ENCODE results near the gene PCSK9. TPM values are rescaled to one million over a fixed set of nuclear protein-coding genes. Genes with fewer than 3 reads are reported as not detected.

Gene PCSK9
- 9.1 TPM for polyA plus RNA-seq (ENCODE audit: insufficient read length)

DNA sequence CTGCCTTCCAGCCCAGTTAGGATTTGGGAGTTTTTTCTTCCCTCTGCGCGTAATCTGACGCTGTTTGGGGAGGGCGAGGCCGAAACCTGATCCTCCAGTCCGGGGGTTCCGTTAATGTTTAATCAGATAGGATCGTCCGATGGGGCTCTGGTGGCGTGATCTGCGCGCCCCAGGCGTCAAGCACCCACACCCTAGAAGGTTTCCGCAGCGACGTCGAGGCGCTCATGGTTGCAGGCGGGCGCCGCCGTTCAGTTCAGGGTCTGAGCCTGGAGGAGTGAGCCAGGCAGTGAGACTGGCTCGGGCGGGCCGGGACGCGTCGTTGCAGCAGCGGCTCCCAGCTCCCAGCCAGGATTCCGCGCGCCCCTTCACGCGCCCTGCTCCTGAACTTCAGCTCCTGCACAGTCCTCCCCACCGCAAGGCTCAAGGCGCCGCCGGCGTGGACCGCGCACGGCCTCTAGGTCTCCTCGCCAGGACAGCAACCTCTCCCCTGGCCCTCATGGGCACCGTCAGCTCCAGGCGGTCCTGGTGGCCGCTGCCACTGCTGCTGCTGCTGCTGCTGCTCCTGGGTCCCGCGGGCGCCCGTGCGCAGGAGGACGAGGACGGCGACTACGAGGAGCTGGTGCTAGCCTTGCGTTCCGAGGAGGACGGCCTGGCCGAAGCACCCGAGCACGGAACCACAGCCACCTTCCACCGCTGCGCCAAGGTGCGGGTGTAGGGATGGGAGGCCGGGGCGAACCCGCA is at the start of gene PCSK9:
TSS of gene PCSK9 (plus strand) at position 207 of the 741 bp plus-strand sequence. CDS start at position 497, 290 bp downstream.
- no peak for DNase-seq

DNA sequence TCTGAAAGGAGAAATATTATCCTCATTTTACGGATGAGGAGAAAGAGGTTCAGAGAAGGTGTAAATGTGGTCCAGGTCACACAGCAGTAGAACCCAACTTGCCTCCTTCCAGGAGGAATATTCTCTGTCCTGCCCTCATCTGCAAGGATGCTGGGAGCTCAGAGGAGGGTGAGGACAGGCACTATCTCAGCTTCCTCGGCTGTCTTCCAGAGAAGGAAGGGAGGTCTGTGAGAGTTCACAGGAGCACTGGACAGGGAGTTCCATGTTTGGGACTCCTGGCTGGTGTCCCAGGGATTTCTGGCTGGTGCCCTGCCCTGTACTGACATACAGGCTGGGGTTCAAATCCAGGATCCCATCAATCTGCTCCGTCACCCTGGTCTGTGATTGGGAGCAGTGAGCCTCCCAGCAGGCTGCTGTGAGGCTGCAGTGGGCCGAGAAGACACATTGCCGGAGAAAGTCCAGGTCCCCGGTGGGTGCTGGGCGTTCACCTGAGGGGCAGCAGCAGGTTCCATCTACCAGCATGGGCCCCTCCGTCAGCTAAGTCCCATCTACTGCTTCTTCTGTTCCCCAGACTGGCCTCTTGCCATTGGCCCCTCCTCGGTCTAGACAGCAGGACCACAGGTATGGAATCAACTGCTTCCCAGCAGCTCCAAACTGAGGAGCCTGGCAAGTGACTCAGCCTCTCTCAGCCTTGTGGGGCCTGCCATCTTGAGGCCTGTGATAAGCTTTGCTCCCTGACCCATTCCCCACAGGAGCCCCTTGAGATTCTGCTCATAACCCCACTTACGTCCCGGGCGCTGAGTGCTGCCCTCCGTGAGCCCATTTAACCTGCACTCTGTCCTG is 49.2 kb upstream of the PCSK9 start:
- no peak for DNase-seq

DNA sequence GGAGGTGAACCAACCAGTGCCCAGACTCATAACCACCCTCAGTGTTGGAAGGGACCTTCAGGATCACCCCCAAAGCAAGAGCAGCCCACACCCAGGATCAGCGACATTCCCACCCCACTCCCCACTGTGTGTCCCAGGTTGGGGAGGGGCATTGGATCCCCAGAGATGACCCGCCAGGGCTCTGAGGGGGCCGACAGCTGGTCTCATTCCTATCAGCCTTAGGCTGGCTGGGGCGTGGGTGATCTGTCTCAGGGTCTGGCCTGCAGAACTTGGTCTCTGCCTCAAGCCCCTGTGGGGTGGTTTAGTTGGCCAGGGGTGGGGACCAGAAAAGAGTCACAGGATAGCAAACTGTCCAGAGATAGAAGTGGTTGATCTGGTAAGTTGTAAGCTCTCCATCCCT is 48.4 kb upstream of the PCSK9 start:
- DNase-seq = no peak

DNA sequence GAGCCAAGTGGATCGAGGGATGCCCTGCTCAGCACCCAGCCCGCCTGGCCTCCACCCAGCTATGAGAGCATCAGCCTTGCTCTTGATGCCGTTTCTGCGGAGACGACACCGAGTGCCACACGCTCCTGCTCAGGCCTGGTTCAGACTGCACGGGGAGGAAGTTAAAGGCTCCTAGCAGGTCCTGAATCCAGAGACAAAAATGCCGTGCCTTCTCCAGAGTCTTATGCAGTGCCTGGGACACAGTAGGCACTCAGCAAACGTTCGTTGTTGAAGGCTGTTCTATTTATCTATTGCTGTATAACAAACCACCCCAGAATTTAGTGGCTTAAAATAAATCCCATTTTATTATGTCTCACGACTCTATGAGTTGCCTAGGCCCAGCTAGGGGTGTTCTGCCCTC is 47.4 kb upstream of the PCSK9 start:
- no peak for DNase-seq

DNA sequence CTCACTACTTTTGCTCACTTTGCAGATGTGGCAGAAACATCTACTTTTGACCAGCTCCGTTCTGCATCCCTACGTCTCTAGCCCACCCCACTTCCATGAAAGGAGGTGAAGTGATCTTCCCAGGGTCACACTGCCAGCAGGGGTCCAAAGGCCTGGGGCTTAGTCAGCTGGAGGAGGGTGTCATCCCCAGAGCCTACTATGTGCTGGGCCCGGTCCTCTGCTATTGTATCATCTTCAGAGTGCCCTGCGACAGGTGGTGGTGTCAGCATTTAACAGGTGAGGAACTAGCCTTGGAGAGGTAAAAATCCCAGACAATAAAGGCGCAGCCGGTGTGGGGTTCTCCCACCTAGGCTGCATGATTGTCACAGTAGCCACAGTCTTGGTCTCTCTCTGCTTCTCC is 46.2 kb upstream of the PCSK9 start:
- no peak for DNase-seq

DNA sequence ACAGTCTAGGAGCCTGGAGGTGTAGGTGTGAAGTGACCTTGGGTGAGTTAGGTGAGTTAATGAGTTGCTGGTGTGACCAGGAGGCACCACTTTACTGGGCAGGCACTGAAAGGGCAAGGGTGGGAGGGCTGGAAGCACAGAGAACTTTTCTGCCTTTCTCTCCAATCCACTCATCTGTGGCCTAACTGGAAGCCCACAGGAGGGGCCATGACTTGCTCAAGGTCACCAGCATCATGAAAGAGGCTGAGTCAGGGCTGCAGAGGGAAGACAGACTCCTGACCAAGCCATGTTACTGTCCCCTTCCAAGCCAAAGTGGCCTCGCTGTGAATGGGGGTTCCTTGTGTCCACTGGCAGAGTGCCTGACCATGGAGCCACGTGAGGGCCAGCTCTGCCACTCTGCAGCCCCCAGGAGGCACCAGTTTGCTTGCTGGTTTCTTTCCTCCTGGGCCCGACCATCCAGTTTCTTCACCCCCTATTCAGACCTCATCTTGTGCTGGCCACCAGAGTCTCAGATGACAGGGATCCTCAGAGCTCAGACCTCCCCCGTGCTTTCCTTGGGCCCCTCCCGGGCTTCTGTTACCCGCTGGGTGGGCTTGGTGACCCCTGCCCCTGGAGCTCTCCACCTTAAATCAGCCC is 44.9 kb upstream of the PCSK9 start:
- no peak for DNase-seq

DNA sequence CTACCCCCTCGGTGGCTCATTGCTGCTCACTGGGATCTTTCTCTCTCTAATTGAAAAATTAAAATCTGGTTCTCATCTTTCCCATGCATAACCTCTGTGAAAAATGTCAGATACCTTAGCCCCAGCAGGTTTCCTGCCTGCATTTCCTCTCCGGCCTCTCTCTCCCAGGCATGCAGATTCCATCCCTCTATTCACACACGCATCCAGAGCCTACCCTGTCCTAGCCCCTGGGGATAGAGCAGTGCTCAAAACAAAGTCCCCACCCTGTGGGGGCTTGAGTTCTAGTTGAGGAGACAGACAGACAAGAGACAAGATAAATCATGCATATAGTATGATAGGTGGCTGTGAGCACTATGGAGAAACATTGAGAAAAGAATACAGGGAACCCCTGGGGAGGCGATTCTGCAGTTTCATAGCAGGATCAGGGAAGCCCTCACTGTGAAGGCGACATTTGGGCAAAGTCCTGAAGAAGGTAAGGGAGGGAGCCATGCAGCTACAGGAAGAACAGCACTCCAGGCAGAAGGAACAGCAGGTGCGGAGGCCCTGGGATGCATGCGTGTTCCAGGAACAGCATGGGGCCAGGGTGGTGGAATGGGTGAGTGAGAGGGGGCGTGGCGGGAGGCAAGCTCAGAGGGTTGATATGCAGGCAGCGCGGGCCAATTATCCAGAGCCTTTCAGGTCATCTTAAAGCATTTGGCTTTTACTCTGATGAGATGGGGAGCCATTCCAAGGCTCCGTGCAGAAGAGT is 44.2 kb upstream of the PCSK9 start:
- DNase-seq = no peak

DNA sequence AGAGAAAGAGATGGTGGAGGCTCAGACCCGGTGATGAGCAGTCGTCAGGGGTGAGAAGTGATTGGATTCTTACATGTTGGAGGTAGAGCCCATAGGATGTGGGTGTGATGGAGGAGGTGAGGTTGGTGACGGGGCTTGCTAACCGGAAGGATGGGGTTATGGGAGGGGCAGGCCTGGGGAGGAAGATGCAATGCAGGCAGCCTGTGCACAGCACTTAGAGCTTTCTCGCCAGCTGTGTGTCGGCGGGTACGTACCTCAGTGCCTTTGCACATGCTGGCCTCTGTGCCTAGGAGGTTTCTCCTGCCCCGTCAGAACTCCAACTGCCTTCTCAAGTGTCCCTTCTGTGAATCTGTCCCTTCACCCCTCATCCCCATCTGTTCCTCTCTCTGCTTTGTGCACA is 43.5 kb upstream of the PCSK9 start:
- DNase-seq = no peak

DNA sequence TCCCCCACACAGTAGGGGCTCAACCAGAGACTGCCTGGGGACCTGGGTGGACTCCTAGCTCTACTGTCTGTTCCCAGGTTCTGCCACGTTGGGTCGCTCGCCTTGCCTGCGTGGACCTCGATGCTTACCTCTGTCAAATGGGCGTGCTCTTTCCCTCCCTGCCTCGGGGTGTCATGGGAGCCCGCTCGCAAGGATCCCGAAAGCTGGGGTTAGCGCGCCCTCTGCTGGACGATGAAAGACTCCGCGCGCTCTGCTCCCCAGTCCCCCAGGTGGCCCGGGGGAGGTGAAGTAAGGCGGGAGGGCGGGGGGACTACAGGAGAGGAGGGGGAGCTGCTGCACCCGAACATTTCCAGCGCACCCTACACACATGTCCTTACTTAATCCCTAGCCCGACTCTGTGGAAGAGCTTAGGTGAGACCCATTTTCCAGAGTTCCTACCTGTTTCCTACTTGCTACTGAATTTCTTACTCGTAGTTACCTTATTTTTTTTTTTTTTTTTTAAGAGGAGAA is 42.9 kb upstream of the PCSK9 start:
- peak; percentile 56 for DNase-seq

DNA sequence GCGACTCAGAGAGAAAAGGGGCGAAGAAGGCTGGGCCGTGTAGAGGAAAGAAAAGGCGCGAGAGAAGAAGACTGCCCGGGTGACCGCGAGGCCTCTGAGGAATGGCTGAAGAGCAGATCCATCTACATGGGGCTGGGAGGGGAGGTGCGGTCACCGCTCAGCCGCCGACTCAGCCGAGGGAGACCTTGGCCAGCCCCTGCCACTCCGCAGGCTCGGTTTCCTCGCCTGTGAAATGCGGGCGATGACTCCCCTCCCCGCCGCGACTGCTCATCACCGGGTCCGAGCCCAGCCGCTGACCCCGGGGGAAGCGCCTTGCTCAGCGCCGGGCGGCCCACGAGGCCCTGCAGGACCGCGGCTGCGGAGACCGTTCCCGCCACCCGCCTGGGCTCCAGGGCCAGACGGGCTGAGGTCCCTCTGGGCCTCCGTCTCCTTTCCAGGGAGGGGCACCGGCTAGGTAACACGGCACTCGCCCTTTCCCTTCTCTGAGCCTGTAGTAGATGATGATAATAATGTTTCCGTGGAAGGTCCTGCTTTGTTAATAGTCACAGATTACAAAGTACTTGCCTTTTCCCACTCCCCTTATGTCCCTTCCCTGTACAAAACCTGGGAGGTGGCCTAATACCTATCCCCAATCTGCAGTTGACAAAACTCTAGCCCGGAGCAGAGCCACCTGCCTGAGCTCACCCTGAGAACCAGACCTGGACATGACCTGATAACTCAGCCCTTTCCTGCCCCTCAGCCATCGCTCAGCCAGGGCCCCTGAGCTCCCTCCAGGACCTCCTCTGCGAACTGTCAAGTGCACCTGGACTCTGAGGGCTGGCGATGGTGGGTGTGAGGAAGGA is 42.3 kb upstream of the PCSK9 start:
- no peak for DNase-seq

DNA sequence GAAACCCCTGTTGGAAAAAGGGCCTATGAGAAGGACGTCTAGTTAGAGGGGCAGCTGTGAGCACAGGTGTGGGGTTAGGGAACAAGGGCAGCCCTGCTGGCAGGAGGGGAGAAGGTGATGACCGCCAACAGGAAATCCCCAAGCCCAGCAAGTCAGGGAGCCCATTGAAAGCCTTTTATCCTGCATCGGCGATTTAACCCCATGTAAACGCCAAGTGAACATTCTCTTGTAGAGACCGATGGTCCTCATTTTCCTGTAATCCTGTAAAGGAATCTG is 41.7 kb upstream of the PCSK9 start:
- no peak for DNase-seq

DNA sequence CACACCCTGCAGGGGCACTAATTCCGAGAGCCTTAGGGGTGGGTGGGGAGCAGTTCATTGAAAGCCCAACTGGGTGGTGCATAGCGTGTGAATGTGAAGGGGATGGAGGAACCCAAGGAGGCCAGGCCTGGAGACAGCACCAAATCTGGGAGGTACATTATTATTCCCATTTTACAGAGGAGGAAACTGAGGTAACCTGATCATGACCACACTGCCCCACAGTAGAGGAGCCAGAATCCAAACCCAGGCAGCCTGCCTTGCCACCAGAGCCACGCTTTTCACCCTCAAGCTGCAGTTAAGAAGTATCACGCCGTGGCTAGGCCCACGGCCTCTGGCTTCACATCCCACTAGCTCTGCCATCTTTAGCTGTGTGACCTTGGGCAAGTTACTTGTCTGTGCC is 41.2 kb upstream of the PCSK9 start:
- DNase-seq = no peak

DNA sequence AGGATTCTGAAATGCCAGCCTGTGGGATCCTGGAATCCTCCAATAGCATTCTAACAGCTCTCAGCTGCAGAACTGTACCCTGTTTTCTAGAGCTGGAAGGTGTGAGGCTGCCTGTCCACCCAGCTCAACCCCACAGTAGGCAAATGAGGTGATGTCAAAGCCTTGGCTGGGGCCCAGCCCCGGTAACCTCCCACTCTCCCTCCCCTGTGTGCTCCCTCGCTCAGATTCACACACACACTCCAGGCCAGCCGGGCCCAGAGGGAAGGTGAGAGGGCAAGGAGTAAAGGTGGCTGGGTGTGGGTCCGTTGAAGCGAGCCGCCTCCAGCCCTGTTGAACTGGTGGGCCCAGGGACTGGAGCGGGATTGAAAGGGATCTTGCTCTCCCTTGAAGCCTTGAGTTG is 40.7 kb upstream of the PCSK9 start, which contains the start of gene BSND:
TSS of gene BSND (plus strand) at position 257 of the 400 bp plus-strand sequence. CDS start 254 bp downstream, outside the sequence.
- no peak for DNase-seq

DNA sequence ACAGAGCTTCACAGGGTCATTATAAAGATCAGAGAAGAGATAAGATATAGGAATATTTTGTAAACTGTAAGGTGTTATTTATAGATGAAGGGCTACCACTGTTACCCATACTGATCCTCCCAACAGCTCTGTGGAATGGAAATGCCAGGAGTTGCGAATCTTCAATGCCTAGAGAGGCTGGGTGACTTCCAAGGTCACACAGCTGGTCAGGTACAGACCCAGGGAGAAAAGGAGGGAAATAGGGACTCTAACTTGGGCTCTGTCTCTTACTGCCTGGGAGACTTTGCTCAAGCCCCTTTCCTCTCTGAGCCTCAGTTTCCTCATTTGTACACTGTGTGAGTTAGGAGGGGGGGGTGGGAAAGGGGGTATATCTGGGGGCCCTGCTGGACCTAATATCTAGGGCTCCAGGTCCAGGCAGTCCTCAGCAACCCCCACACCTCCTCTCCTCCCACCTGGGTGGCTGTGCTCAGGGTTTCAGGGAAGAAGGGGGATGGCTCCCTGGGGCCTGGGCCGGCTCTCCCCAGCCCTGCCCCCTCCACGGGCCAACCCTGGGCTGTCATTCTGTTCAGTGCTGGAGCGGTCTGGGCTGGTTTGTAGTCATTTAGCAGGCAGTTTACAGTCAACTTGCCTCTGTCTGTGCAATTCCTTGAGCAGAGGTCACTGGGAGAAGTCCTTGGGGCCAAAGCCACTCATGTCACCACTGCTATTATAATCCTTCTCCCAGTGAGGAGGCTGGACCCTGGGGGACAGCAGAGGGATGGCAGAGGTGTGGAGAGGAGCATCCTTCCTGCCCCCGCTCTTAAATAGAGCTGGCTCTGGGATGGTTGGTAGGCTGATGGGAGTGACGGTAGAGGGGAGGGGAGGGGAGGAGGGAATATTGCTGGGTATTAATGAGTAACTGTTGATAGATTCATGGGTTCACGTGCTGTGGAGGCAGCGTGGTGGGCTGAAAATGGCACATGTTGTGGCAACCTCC is 39.0 kb upstream of the PCSK9 start:
- DNase-seq = no peak

DNA sequence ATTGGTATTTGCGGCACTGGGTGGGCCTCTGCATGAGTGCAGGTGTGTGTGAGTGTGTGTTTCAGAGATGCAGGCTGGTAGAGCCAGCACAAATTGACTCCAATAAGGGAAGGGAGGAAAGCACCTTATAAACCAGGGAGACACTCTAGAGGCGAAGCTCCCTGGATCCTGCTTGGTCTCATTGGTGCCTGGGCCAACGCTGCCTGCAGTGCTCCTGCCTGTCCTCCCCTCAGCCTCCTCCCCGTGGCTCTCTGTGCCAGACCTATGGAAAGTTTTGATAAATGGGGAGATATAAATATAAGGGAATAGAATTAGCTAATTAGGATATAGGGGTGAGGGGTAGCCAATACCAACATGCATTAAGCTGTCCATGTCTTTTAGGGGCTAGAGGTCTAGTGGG is 38.0 kb upstream of the PCSK9 start:
- no peak for DNase-seq

DNA sequence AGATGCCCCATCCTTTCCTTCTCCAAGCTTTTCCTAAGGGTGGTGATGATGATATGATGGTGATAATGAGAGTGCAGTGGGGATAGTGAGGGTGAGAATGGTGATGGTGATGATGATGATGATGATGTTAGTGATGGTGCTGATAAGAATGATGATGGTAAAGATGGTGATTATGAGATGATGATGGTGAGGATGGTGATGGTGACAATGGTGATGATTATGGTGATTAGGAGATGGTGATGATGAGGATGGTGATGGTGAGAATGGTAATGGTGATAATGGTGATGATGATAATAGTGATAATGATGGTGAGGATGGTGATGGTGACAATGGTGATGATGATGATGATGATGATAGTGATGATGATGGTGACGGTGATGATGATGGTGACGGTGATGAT is 36.7 kb upstream of the PCSK9 start:
- DNase-seq = no peak

DNA sequence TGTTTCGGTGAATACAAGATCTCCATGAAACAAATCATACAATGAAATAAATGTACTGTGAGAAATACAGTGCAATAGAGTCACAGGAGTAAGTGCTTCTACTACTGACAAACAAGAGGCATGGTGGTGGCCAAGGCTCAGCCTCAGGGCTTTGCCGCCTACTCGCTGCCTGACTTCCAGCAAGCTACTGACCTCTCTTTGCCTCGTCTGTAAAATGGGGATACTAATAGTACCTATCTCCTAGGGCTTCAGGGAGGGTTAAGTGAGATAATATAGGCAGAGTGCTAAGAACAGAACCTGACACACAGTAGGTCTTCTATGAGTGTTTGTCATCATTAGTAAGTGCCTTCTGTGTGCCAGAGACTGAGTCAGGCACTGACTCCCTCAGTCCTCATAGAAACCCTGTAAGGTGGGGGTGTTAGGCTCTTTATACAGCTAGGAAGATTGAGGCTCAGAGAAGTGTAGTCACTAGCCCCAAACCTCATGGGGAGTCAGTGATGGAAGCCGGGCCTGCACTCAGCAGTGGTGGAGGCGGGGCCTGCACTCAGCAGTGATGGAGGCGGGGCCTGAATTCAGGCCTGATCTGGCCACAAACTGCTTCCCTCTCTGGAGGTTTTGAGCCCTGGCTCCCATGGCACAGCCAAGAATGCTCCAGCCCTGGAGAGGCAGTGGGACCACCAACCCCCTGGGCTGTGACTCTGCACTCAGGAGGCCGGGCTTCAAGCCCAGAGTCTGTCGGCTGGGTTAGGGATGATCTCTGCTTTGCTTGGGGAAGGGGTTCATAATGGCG is 33.8 kb upstream of the PCSK9 start:
- no peak for DNase-seq

DNA sequence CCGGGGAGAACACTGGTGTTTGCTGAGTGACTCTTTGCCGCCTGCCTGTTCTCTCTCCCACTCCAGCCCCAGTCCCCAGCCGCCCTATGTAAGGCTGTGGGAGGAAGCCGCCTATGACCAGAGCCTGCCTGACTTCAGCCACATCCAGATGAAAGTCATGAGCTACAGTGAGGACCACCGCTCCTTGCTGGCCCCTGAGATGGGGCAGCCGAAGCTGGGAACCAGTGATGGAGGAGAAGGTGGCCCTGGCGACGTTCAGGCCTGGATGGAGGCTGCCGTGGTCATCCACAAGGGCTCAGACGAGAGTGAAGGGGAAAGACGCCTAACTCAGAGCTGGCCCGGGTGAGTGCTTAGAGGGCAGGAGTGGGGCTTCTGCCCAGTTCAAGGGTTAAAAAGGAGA is 32.4 kb upstream of the PCSK9 start:
- DNase-seq = no peak

DNA sequence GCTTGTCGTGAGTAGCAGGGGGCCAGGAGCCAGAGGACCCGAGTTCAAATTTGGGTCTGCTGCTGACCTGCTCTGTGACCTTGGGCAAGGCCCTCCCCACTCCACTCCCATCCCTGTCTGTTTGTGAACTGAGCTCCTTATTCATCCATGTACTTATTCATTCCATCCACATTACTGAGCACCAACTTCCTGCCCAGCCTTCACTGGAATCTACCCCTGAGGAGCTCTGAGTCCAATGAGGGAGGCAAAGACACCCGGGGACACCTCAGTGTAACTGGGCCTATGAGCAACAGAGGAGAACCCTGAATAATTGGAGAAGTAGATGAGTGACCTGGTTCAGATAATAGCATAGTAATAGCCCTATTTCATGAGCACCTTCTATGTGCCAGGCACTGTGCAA is 31.7 kb upstream of the PCSK9 start:
- no peak for DNase-seq

Data from hindlimb muscle (tissue), 1 donor.